Activated naive CD4-positive, alpha-beta T cell (primary cell): ENCODE results near the gene NOPCHAP1.

Source experiments
- DNase-seq, 4 experiments: peaks; one replicate each; lab custom pipeline; 2025; lab: John Stamatoyannopoulos, UW

The NOPCHAP1 gene

GRCh38 chr12:105020241-105020962, 34.3 kb downstream of the NOPCHAP1 start:
- no peak for DNase-seq

DNA sequence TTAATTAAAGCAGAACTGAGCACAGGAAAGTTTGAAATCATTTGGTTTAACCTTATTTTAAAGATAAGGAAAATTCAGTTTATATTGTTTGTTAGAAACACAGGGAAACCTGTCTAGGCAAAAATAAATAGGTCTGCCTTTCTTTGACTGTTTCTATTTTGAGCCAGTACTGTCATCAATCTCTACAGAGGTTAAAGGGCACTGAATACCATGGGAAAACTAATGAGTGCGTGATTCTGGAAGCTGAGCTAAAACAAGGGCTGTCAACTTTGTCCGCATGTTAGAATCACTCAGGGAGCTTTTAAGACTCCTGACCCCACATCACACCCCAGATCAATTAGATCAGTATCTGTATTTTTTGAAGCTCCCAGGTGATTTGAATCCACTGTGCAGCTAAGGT, 38.8 kb downstream of the NOPCHAP1 start:
- no peak for DNase-seq

DNA sequence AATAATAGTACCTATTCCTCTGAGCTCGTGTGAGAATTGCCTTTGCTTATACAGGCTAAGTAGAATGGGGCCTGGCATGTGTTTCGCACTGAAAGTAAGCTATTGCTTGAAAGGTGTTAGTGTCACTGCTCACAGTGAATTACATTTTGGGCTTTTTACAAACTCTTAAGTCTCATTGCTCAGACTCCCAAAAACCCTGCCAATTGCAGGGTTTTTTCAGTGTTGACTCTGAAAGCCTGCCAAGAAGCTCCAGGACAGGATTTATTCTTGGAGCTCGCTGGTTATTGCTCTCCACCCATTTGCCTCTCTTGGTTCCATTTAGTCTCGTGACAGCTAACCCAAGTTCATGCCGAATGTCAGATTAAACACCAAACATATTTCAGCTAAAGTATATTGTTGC, 39.8 kb downstream of the NOPCHAP1 start:
- DNase-seq = no peak

GRCh38 chr12:105026411-105026810, 40.3 kb downstream of the NOPCHAP1 start:
- no peak for DNase-seq

DNA sequence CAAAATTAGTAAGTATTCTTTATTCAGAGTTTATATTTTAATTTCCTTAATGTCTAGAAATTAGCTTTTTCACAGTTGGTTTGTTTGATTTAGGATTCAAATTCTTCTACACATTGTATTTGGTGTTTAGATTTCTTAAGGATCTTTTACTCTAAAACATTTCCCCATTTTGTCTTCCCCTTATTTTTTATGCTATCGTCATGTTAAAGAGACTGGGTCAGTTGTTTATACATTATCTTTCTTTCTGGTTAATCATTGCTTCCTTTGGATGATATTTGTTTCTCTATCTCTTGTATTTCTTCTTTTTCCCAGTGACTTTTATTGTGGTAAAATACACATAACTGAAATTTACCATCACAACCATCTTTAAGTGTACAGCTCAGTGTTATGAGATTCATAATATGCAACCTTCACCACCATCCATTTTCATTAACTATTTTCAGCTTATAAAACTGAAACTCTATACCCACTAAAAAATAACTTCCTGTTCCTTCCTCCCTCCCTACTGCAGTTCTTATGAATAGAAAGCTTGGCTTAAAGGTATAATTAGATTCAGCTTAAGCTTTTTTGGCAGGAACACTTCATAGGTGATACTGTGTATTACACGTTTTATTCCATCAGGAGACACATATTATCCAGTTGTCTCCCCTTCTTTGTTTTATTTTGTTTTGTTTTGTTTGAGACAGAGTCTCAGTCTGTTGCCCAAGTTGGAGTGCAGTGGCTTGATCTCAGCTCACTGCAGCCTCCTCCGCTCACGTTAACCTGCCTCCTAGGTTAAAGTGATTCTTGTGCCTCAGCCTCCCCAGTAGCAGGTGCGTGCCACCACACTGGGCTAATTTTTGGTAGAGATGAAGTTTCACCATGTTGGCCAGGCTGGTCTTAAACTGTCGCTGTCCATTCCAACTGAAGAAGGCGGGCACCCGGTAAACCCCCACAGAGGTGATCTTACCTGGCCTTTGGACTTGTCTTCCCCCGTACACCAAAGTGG, 45.0 kb downstream of the NOPCHAP1 start:
- DNase-seq = no peak

DNA sequence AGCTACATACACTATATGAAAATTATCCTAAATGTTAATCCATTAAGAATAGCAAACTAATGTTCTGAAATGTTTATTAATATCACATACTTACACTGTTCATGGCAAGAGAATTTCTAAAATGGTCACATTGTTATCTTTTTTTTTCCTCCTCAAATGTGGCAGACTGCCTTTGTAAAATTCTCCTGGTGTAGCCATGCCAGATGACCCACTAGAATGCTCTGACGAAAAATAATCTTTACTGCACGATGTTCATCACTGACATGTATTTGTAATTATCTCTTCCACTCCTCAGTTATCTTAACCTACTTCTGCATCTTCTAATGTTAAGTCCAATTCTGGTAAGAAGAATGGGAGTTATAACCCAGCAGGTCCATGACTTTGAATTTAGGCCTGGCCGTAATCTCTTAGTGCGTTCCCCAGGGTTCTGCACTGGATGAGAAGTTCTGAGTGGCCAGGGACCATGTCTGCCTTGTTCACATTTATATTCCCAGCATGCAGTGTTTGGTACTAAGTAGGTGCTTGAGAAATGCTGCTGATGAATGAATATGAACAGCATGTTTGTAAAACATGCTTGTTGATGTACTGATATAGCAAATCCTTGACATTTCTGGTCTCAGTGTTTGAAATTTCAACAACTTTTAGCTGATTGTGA, 46.7 kb downstream of the NOPCHAP1 start:
- no peak for DNase-seq

- DNase-seq = no peak
Measured at GRCh38 chr12:105033851-105034250, 47.7 kb downstream of the NOPCHAP1 start.
